Measurements from ENCODE around the gene B3GALT2. TPM values are rescaled to one million over a fixed set of nuclear protein-coding genes. Genes with fewer than 3 reads are reported as not detected.

B3GALT2 gene
- total RNA-seq, 1 experiment from 2014 or later: not detected

- no peaks in the 10 kb centered on the region for H3K9me3 Mint-ChIP-seq
- H3K27ac Mint-ChIP-seq: peak overlapping the region in 1 of 3 experiments; percentile 8; a peak in 1 of 7 replicates
- no peak overlapping the region for H2BK15ac ChIP-seq (ENCODE audit: low read depth, low read length)
- H3K4ac ChIP-seq (ENCODE audit: low read depth, low read length): no peak overlapping the region
- no peak for DNase-seq
- H3K27me3 Mint-ChIP-seq (ENCODE audit: low read depth): no peaks in the 10 kb centered on the region
- peaks cover 5 to 20% (median 17%) of the 10 kb centered on the region in 3 experiments; a peak in 5 of 7 replicates for H3K36me3 Mint-ChIP-seq (ENCODE audit: insufficient read depth in 1 of 3, low read depth in 3 of 3)
- no peak overlapping the region for H4K5ac ChIP-seq (ENCODE audit: insufficient read length, low read depth, low read length)
- H4K8ac ChIP-seq (replicated peaks; ENCODE audit: insufficient read length, low read depth, low read length): no peak overlapping the region
- H3T11ph ChIP-seq (ENCODE audit: low read length): no peak overlapping the region
- H3K23me2 ChIP-seq (ENCODE audit: insufficient read length, low read depth, low read length, poor library complexity, severe bottlenecking): no peaks in the 10 kb centered on the region
- no peaks in the 10 kb centered on the region for H3K9me3 ChIP-seq (ENCODE audit: control insufficient read depth, low read depth, low read length)
- H3K27me3 ChIP-seq (ENCODE audit: insufficient read depth, low read length): no peaks in the 10 kb centered on the region
- no peak overlapping the region for H3K18ac ChIP-seq (ENCODE audit: insufficient read length, low read depth, low read length)
- H2BK20ac ChIP-seq (ENCODE audit: low read depth, low read length, poor library complexity, severe bottlenecking): no peak overlapping the region
- H3K4me1 ChIP-seq (ENCODE audit: insufficient read depth, low read length): no peaks in the 10 kb centered on the region
- no peak overlapping the region for H2AFZ ChIP-seq (ENCODE audit: low read length)
- H2BK120ac ChIP-seq (ENCODE audit: low read depth, low read length, poor library complexity, severe bottlenecking): no peak overlapping the region
- H4K20me1 ChIP-seq (ENCODE audit: control insufficient read depth, insufficient read depth, insufficient read length): no peaks in the 10 kb centered on the region
- no peak overlapping the region for H2BK5ac ChIP-seq (ENCODE audit: insufficient read length, low read length)
- no peak overlapping the region for H3K9ac ChIP-seq (ENCODE audit: extremely low read depth, insufficient read length, low read length)
- H3K14ac ChIP-seq (ENCODE audit: insufficient read depth, low read length): no peak overlapping the region
- TF ChIP-seq CTCF (conservative IDR thresholded peaks at IDR 0.05): no peak
- H3K56ac ChIP-seq (ENCODE audit: insufficient read length, low read depth, low read length): no peak overlapping the region
- no peak overlapping the region for H2AK5ac ChIP-seq (ENCODE audit: insufficient read length, low read length)
- H3K27ac ChIP-seq (ENCODE audit: insufficient read length, low read depth, low read length): no peak overlapping the region
- no peaks in the 10 kb centered on the region; the same call in 1 of the 2 replicates for H3K79me2 ChIP-seq (ENCODE audit: insufficient read depth, low read length)
- no peak overlapping the region for H3K4me3 Mint-ChIP-seq
- H3K4me2 ChIP-seq (ENCODE audit: insufficient read depth, insufficient read length, low read length): no peak overlapping the region
- no peak overlapping the region for H3K23ac ChIP-seq (ENCODE audit: insufficient read length, low read depth, low read length)
- H3K4me1 Mint-ChIP-seq: no peaks in the 10 kb centered on the region
- H2BK12ac ChIP-seq (ENCODE audit: insufficient read length, low read depth, low read length): no peak overlapping the region
- no peak overlapping the region for H4K91ac ChIP-seq (ENCODE audit: insufficient read length, low read depth, low read length)
- H3K79me1 ChIP-seq (ENCODE audit: insufficient read depth, low read depth, low read length, poor library complexity, severe bottlenecking): no peaks in the 10 kb centered on the region
- no CpG with 5 or more reads among the region's 3 CpGs for WGBS (ENCODE audit: extremely low coverage, insufficient read length, low lambda C conversion rate)
Measured at GRCh38 chr1:193156822-193157142, 29.6 kb downstream of the B3GALT2 start.
